PFSK-1 (cell line): ENCODE data around the gene LIFR.

Experiments
- POLR2AphosphoS5 ChIP-seq: IDR thresholded peaks from 2 replicates; pipeline ENCODE4 v1.6.1; 2012; ENCODE audit warnings: low read depth, mild to moderate bottlenecking, control low read depth, low read length, moderate library complexity
- REST ChIP-seq, 2 experiments: IDR thresholded peaks; 2 replicates each; pipeline versions ENCODE4 v1.6.1 to v1.8.0; 2011 to 2012; ENCODE audit warnings: low read depth in 2 of 2, low read length in 2 of 2, control low read depth in 1 of 2, inconsistent platforms in 1 of 2, mild to moderate bottlenecking in 1 of 2, moderate library complexity in 1 of 2; ENCODE audit not compliant: insufficient read depth in 1 of 2
- TAF1 ChIP-seq: IDR thresholded peaks from 2 replicates; pipeline ENCODE4 v1.6.1; 2012; ENCODE audit warnings: low read length, control low read depth, borderline replicate concordance; ENCODE audit not compliant: insufficient read depth

DNA sequence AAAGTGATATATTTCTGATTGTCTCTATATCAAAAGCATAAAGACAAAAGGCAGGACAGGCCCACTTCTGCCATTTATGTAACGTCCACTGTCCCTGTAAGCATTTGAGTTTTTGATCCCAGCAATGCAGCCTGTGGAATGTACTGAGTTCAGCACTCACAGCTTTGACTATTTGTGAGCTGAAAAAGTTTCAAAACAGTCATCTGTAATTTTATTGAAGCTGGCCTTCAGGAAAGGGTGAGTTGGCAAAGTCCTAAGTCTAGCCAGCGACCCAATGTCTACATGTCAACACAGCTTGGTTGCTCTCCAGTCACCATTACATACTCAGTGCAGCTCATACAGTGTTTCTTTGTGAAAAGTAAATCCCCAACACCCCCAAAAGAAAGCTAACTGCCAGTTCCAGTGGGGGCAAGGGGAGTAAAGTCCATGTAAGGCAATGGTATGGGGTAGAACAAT, 9.7 kb downstream of the LIFR start:
- TF ChIP-seq TAF1, result no peak
- TF ChIP-seq REST (IDR thresholded peaks at IDR 0.05; ENCODE audit: insufficient read depth in 1 of 2, low read depth in 2 of 2, low read length in 2 of 2), result no peak
- TF ChIP-seq POLR2AphosphoS5, result no peak
